ENCODE measurements around the gene TDP2. TPM values are rescaled to one million over a fixed set of nuclear protein-coding genes. Genes with fewer than 3 reads are reported as not detected.

TDP2 gene
- total and polyA plus RNA-seq, 2 donors (not counting 1 experiment from before 2014, with no cell fraction given): 19.4 to 63.5 TPM

DNA sequence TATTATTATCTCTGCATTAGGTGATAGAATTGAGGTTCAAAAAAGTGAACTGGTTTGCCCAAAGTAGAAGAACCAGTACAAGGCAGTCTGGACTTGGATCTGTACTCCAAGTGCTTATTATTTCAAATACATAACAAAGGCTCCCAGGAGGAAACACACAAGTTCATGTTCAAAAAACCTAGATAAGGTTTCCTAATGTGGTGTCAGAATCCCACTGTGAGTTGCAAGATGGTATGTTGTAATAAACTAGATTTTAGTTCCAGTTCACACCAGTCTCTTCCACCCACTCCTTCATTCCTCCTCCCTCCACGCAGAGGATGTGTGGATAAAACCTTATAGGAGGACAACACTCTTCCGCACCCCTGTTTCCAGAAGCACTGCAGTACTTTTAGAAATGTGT is 63.5 kb downstream of the TDP2 start:
- H3K27me3 Mint-ChIP-seq: no peaks in the 10 kb centered on the region

DNA sequence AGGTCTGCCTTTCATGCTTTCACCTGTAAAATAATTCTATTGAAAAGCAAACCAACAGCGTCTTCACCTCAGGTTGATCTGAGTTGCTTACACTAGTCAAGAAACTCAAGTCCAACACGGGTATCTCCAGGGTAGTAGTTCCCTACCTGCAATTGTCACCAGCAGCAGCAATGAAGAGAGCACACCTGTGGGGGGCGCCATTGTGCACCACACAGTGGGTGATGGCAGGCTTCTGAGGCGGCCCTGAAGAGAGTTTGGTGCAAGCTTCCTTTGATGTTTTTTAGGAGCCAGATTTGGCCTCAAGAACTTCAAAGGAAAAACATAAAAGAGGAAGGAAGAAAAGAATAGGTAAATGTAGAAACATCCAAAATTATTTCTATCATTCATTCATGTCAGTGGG is 65.8 kb downstream of the TDP2 start:
- CTCF ChIA-PET: interaction anchor here (1.4 kb wide), 1 partner anchor 20 kb away, joined by 5 read pairs; no protein-coding TSS in a partner anchor
- H3K4me1 Mint-ChIP-seq: no peaks in the 10 kb centered on the region

More for the DNA sequence above, 63.5 kb downstream of the TDP2 start:
- no peak overlapping the region for H3K9ac ChIP-seq (ENCODE audit: low read length)
- no peak for ATAC-seq (ENCODE audit: low read depth)
- POLR2A ChIA-PET: no interaction called here
- H3K4me3 ChIP-seq (ENCODE audit: control extremely low read depth in 1 of 5, extremely low read depth in 1 of 5, insufficient read depth in 1 of 5, low read depth in 2 of 5, low read length in 4 of 5): no peak overlapping the region
- TF ChIP-seq, protein P1, sequence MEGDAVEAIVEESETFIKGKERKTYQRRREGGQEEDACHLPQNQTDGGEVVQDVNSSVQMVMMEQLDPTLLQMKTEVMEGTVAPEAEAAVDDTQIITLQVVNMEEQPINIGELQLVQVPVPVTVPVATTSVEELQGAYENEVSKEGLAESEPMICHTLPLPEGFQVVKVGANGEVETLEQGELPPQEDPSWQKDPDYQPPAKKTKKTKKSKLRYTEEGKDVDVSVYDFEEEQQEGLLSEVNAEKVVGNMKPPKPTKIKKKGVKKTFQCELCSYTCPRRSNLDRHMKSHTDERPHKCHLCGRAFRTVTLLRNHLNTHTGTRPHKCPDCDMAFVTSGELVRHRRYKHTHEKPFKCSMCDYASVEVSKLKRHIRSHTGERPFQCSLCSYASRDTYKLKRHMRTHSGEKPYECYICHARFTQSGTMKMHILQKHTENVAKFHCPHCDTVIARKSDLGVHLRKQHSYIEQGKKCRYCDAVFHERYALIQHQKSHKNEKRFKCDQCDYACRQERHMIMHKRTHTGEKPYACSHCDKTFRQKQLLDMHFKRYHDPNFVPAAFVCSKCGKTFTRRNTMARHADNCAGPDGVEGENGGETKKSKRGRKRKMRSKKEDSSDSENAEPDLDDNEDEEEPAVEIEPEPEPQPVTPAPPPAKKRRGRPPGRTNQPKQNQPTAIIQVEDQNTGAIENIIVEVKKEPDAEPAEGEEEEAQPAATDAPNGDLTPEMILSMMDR (IDR thresholded peaks at IDR 0.05): no peak
- no peak for TF ChIP-seq EZH2 (IDR thresholded peaks at IDR 0.05; ENCODE audit: borderline replicate concordance, insufficient read depth, low read depth, low read length, poor library complexity, severe bottlenecking)
- no CpG with 5 or more reads among the region's 2 CpGs for WGBS (ENCODE audit: insufficient coverage)
- no peaks in the 10 kb centered on the region for H3K4me1 ChIP-seq (ENCODE audit: control insufficient read depth in 2 of 2, insufficient read depth in 2 of 2, low read length in 2 of 2)
- H3K9me3 Mint-ChIP-seq (ENCODE audit: insufficient read depth): no peaks in the 10 kb centered on the region
- H3K79me2 ChIP-seq (ENCODE audit: control insufficient read depth, insufficient read depth, low read length): no peaks in the 10 kb centered on the region
- H2AFZ ChIP-seq (ENCODE audit: insufficient read depth, low read depth, low read length, poor library complexity, severe bottlenecking): no peak overlapping the region
- no peak overlapping the region for H3K27ac ChIP-seq (ENCODE audit: low read length in 2 of 2)
- no peaks in the 10 kb centered on the region for H3K27me3 ChIP-seq (replicated peaks in 1 of 4; ENCODE audit: control extremely low read depth in 1 of 4, control insufficient read depth in 3 of 4, insufficient read depth in 4 of 4, low read length in 3 of 4)
- intact Hi-C loops (cut with micrococcal nuclease): no loop called here
- CTCF ChIA-PET: no interaction called here
- no peaks in the 10 kb centered on the region for H3K36me3 ChIP-seq (replicated peaks in 1 of 2; ENCODE audit: control extremely low read depth in 1 of 2, control insufficient read depth in 1 of 2, extremely low read depth in 1 of 2, insufficient read depth in 2 of 2, low read length in 1 of 2)
- H3K27ac Mint-ChIP-seq: no peak overlapping the region
- H3K4me2 ChIP-seq (replicated peaks; ENCODE audit: low read depth, low read length, poor library complexity, severe bottlenecking): no peak overlapping the region
- no peaks in the 10 kb centered on the region for H3K4me1 Mint-ChIP-seq
- DNase-seq: no peak
- no peaks in the 10 kb centered on the region for H3K9me3 ChIP-seq (ENCODE audit: control extremely low read depth in 1 of 3, control insufficient read depth in 2 of 3, insufficient read depth in 1 of 3, low read length in 2 of 3)
- H4K20me1 ChIP-seq (ENCODE audit: control insufficient read depth, insufficient read depth, low read length, poor library complexity, severe bottlenecking): no peaks in the 10 kb centered on the region
- no peak overlapping the region for H3K4me3 Mint-ChIP-seq

More for the DNA sequence above, 65.8 kb downstream of the TDP2 start:
- Histone ChIP-seq H3K4me2 (replicated peaks; ENCODE audit: low read depth, low read length, poor library complexity, severe bottlenecking) (no peak overlapping the region), H3K9ac (ENCODE audit: low read length) (no peak overlapping the region), H2AFZ (ENCODE audit: insufficient read depth, low read depth, low read length, poor library complexity, severe bottlenecking) (no peak overlapping the region), H3K27me3 (replicated peaks in 1 of 4; ENCODE audit: control extremely low read depth in 1 of 4, control insufficient read depth in 3 of 4, insufficient read depth in 4 of 4, low read length in 3 of 4) (no peaks in the 10 kb centered on the region), H3K4me3 (ENCODE audit: control extremely low read depth in 1 of 5, extremely low read depth in 1 of 5, insufficient read depth in 1 of 5, low read depth in 2 of 5, low read length in 4 of 5) (no peak overlapping the region), H3K36me3 (replicated peaks in 1 of 2; ENCODE audit: control extremely low read depth in 1 of 2, control insufficient read depth in 1 of 2, extremely low read depth in 1 of 2, insufficient read depth in 2 of 2, low read length in 1 of 2) (no peaks in the 10 kb centered on the region), H4K20me1 (ENCODE audit: control insufficient read depth, insufficient read depth, low read length, poor library complexity, severe bottlenecking) (no peaks in the 10 kb centered on the region), H3K27ac (ENCODE audit: low read length in 2 of 2) (no peak overlapping the region), H3K79me2 (ENCODE audit: control insufficient read depth, insufficient read depth, low read length) (no peaks in the 10 kb centered on the region), H3K4me1 (ENCODE audit: control insufficient read depth in 2 of 2, insufficient read depth in 2 of 2, low read length in 2 of 2) (no peaks in the 10 kb centered on the region), H3K9me3 (ENCODE audit: control extremely low read depth in 1 of 3, control insufficient read depth in 2 of 3, insufficient read depth in 1 of 3, low read length in 2 of 3) (no peaks in the 10 kb centered on the region)
- Mint-ChIP-seq H3K4me3 (no peak overlapping the region), H3K27ac (no peak overlapping the region), H3K9me3 (ENCODE audit: insufficient read depth) (no peaks in the 10 kb centered on the region), H3K27me3 (no peaks in the 10 kb centered on the region)
- 78% methylated on average over 4 of the region's 4 CpGs for WGBS (ENCODE audit: insufficient coverage)
- no peak for TF ChIP-seq EZH2 (IDR thresholded peaks at IDR 0.05; ENCODE audit: borderline replicate concordance, insufficient read depth, low read depth, low read length, poor library complexity, severe bottlenecking)
- TF ChIP-seq, protein P1 (IDR thresholded peaks at IDR 0.05): no peak
- DNase-seq (no peak), ATAC-seq (ENCODE audit: low read depth) (no peak)
- intact Hi-C loops (cut with micrococcal nuclease): no loop called here
- POLR2A ChIA-PET: no interaction called here

Other genes starting within 250 kb of the TDP2 start
- 6.2 and 7.0 TPM in 2 replicates for gene GPLD1, start 177.3 kb downstream of the TDP2 start, total RNA-seq
- 1.6 and 1.9 TPM in 2 replicates for gene GPLD1, start 177.3 kb downstream of the TDP2 start, polyA plus RNA-seq
- 26.3 and 28.3 TPM in 2 replicates for gene ALDH5A1, start 171.9 kb downstream of the TDP2 start, total RNA-seq
- gene ALDH5A1, start 171.9 kb downstream of the TDP2 start, polyA plus RNA-seq: 5.4 and 5.7 TPM in 2 replicates
- gene KIAA0319, start 20.7 kb downstream of the TDP2 start, total RNA-seq: 1.2 and 1.3 TPM in 2 replicates
- gene KIAA0319, start 20.7 kb downstream of the TDP2 start, polyA plus RNA-seq: 0.37 and 0.67 TPM in 2 replicates
- 5.7 and 6.6 TPM in 2 replicates for gene ACOT13, start 178 bp upstream of the TDP2 start, total RNA-seq
- gene ACOT13, start 178 bp upstream of the TDP2 start, polyA plus RNA-seq: 3.6 and 3.9 TPM in 2 replicates
- 143 and 146 TPM in 2 replicates for gene C6orf62, start 52.3 kb upstream of the TDP2 start, total RNA-seq
- gene C6orf62, start 52.3 kb upstream of the TDP2 start, polyA plus RNA-seq: 53.1 and 69.2 TPM in 2 replicates
- gene GMNN, start 108.0 kb upstream of the TDP2 start, total RNA-seq: 7.3 and 8.2 TPM in 2 replicates
- gene GMNN, start 108.0 kb upstream of the TDP2 start, polyA plus RNA-seq: 3.8 and 6.0 TPM in 2 replicates
- gene ARMH2, start 132.0 kb upstream of the TDP2 start, total RNA-seq: 5.0 and 6.4 TPM in 2 replicates
- 0.43 and 0.71 TPM in 2 replicates for gene ARMH2, start 132.0 kb upstream of the TDP2 start, polyA plus RNA-seq

Data from B cell (primary cell).